Mammary epithelial cell (primary cell): ENCODE data around the gene ADAMTS2.

ENCODE experiments used
- CTCF ChIP-seq, 2 donors: IDR thresholded peaks in 1 of 2; conservative IDR thresholded peaks in 1 of 2; 2 replicates each; pipeline ENCODE4 v1.5.1; 2011 to 2012; ENCODE audit warnings: inconsistent platforms in 2 of 2, low read length in 2 of 2, mild to moderate bottlenecking in 2 of 2, control low read depth in 1 of 2, low read depth in 1 of 2; ENCODE audit not compliant: insufficient read depth in 1 of 2; ENCODE audit errors: extremely low read depth in 1 of 2
- EZH2 ChIP-seq: IDR thresholded peaks from 2 replicates; pipeline ENCODE4 v1.6.1; 2012; ENCODE audit warnings: low read length, inconsistent platforms, borderline replicate concordance

DNA sequence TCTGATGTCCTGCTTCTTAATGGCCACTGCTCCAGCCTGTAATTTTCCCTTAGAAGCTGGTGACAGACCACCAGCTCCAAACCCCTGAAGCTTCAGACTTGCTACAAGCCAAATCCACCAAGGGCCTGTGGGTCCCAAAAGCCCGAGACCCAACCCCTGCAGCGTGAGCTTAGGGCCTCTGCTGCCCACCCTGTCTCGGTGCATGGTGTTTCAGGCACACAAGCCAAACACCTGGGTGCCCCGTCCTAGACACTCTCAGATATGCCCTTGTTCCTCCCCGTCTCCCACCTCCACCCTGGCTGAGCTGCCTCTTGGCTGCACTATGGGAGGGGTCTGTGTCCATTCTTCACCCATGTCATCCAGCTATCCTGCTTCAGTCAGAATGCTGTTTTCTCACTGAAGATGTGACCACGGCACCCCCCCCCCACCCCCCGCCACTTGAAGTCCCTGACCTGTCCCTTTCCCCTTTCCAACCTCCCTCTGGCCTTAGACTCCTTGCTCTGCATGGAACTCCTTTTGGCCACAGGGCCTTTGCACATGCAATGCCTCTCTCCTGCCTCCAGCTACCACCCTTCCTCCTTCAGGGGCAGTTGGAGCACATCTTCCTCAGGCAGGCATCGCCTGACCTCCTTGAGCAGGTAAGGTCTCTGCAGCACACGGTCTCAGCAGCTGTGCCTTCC, 229.3 kb downstream of the ADAMTS2 start:
- TF ChIP-seq CTCF (conservative IDR thresholded peaks at IDR 0.05 in 1 of 2, IDR thresholded peaks at IDR 0.05 in 1 of 2; ENCODE audit: extremely low read depth in 1 of 2, insufficient read depth in 1 of 2, low read depth in 1 of 2, low read length in 2 of 2): no peak
- TF ChIP-seq EZH2: no peak
